ENCODE data around the gene HS3ST2.
"Not testable (repeated sequence)": the region's sequence is repeated elsewhere in the genome, so short reads cannot be mapped to it uniquely, and the experiment has no call there.

HS3ST2 gene

GRCh38 chr16:22879466-22879865, 65.5 kb downstream of the HS3ST2 start:
- no peak for DNase-seq

DNA sequence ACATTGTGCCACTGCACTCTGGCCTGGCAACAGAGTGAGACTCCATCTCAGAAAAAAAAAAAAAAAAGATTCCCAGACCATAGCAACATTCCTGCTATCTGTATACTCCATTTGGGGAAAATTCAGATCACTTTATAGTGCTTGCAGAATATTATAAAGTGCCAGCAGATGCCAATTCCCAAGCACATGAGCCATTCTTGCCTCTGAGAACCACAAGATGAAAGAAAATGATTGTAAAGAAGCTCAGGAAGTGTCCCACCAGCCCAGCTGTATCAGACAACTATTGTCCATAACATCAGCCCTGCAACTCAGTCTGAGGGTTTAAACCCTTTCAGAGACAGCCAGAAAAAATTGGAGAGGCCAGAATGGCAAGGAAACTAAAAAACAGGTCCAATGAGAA, 69.0 kb downstream of the HS3ST2 start:
- no peak for DNase-seq

- DNase-seq = no peak
Observed at GRCh38 chr16:22885951-22886350, 72.0 kb downstream of the HS3ST2 start.

DNA sequence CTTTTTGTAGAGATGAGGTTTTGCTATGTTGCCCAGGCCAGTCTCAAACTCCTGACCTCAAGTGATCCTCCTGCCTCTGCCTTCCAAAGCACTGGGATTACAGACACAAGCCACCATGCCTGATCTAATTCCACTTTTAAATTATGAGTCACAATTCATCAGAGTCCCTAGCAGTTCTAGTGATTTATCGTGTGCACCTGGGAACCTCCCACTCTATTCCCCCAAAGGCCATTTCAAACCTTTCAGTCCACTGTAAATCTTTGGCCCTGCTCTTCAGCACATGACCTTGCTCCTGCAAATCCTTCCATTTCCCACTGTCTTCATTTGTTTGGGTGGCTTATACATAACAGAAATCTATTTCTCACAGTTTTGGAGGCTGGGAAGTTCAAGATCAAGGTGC, 73.0 kb downstream of the HS3ST2 start:
- no peak for DNase-seq

DNA sequence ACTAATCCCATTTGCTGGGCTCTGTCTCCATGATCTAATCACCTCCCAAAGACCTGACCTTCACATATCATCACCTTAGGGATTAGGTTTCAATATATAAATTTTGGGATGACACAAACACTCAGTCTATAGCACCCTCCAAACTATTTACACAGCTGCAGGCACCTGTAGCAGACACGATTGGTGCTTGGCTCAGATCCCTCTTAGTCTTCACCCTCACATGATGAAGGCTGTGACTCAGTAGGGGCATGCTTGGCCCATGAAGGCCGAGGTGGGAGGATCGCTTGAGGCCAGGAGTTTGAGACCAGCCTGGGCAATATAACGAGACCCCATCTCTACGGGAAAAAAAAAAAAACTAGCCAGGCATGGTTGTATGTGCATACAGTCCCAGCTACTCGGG, 73.5 kb downstream of the HS3ST2 start:
- no peak for DNase-seq

GRCh38 chr16:22888791-22889190, 74.8 kb downstream of the HS3ST2 start:
- no peak for DNase-seq

DNA sequence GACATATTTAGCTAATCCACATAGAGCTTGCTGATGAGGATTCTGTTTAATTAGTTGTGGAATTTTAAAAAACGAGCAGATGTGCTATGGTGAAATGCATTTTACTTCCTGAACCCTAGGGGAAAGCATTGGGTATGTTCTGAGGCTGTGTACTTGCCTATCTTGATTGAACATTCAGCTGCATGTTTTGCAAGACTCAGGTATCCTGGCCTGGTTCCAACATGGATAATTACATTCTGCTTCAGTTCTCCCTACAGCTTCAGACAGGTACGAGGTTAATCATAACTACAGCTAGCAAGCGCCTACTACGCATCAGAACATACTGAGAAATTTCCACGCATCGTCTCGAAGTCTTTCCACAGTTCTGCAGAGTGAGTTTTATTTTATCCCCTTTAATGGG, 77.0 kb downstream of the HS3ST2 start:
- DNase-seq = no peak

- no peak for DNase-seq
Observed at GRCh38 chr16:22897184-22897583, 83.2 kb downstream of the HS3ST2 start.

DNA sequence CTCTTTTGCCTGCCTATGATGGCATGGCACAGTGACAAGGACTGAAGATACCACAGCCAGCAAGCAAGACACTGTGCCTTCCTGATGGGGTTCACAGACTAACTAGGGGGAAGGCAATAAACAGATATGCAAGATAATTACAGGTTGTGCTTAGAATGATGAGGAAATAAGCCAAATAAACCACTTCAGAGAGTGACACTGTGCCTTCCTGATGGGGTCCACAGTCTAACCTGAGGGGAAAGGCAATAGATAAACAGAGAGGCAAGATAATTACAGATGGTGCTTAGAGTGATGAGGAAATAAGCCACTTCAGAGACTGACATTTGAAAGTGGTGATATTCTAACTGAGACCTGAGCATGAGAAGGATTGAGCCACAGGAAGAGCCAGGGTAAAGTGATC, 84.2 kb downstream of the HS3ST2 start:
- no peak for DNase-seq

- DNase-seq = peak; percentile 58 to 74
Observed at GRCh38 chr16:22898874-22899348, 84.9 kb downstream of the HS3ST2 start.

GRCh38 chr16:22899567-22899966, 85.6 kb downstream of the HS3ST2 start:
- not testable (repeated sequence) for DNase-seq

DNA sequence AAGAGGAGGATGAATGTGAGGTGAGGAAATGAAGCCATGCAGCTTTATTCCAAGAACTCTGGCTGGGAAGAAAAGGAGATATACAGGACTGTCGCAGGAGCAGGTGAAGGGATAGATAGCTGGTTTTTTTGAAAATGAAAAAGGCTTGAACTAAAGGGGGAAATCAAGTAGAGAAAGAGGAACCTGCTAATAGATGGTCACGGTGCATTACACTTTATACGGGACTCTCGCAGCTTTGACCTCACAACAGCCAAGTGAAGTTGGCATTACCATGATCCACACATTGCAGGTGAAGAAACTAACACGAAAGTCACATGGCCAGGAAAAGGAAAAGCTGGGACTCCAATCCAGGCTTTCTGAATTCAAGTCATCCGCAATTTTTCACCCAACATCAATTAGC, 86.9 kb downstream of the HS3ST2 start:
- DNase-seq = no peak

- DNase-seq = no peak
Observed at GRCh38 chr16:22901563-22901962, 87.6 kb downstream of the HS3ST2 start.

DNA sequence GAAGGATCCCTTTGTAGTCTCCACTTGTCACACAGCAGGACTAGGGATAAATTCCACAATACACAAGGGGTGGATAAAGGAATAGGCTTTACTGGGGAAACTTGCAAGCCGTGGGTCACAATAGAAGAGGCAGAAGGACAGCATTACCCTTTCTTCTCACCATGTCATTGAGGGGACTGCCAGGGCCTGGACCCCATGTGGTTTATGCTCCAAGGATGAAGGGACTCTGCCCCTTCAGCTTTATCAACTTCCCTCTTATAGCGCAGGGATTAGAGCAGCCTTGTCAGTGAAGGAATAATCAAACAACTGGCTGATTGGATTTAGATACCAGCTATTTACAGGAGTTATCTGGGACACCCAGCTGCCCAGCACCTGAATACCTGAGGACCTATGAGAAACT, 89.8 kb downstream of the HS3ST2 start:
- no peak for DNase-seq

GRCh38 chr16:22912654-22913053, 98.7 kb downstream of the HS3ST2 start:
- DNase-seq = no peak

DNA sequence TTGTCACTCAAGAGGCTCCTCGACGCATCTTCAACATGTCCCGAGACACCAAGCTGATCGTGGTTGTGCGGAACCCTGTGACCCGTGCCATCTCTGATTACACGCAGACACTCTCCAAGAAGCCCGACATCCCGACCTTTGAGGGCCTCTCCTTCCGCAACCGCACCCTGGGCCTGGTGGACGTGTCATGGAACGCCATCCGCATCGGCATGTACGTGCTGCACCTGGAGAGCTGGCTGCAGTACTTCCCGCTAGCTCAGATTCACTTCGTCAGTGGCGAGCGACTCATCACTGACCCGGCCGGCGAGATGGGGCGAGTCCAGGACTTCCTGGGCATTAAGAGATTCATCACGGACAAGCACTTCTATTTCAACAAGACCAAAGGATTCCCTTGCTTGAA, 101.0 kb downstream of the HS3ST2 start:
- DNase-seq = no peak

GRCh38 chr16:22923491-22923890, 109.5 kb downstream of the HS3ST2 start:
- no peak for DNase-seq

GRCh38 chr16:22924492-22924891, 110.5 kb downstream of the HS3ST2 start:
- DNase-seq = no peak

DNA sequence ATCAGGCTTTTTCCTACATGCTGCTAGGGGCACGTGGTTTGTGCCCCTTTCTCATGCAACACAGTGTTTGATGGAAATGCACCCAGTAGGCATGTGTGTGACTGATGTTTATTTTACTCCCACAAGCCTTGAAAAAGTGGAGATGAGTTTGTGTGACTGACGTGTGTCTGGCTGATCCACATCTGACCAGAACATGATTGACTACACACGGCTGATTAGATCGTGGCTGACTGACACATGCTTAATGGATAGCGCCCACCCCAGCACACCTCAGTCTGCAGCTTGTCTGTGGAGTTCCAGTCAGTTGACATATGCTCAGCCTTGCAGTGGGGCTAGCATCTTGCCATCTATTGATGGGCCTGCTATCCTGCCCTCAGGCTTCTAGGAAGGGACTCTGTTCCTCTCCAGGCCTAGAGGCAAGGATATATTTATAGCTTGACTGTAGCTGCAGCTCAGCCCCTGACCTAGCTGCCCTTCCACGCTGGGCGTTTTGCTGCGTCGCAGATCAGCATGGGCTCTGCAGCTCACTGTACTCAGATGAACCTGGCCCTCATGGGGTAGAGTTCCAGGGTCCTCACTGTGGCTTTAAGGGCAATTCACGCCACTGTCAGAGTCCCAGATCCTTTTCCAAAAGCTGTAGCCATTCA, 112.3 kb downstream of the HS3ST2 start:
- DNase-seq = no peak

- no peak for DNase-seq
Observed at GRCh38 chr16:22927306-22927705, 113.3 kb downstream of the HS3ST2 start.

DNA sequence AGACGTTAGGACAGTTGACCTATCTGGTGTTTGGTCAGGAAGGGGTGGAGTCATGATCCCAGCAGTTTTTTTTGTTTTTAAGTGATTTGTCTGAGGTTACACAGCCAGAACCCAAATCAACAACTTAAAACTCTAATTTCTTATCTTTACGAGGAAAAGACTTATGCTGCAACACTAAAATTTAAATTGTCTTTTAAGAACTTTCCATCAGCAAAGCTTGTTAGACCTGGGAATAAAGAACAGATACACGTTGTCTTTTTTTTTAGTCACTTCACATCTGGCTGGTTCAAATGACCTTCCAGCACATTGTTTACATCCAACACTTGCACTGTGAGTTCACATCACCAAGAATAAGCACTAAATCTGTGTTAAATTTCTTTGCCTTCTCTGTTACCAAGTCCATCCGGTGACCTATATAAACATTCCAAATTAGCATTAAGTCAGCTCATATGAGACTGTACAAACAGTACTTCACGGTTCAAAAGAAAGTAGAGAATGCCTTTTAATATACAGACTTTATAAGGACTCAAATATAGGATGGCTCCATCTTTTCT, 115.0 kb downstream of the HS3ST2 start:
- no peak for DNase-seq

GRCh38 chr16:22929461-22929860, 115.5 kb downstream of the HS3ST2 start:
- DNase-seq = no peak

DNA sequence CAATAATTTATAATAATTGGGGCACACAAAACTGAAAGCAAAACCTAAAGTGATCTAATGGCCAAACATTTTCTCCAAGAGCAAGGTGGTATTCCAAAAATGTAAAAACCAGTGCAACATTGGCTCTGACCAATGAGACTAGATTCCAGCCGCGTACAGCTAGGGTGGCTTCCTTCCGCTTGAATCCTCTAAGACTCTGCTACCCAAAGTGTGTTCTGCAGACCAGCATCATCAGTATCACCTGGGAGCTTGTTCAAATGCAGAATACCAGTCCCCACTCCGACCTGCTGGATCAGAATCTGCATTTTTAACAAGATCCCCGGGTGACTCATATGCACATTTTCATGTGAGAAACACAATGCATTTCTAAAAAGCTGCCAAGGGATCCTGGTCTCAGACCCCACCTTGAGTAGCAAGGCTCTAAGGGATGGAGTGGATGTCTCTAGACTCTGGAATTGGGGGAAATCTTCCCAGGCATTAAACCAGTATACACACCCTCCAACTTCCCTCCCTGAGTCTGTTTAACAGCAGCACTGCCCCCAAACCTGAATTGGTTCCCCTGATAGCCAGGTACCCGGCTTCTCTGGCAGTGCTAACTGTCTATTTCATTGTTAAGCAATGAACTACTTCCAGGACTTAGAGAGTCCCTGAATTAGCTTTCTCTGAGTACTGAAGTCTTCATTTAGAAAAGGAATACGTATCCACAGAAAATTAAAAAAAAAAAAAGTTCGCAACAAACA, 118.2 kb downstream of the HS3ST2 start:
- no peak for DNase-seq

DNA sequence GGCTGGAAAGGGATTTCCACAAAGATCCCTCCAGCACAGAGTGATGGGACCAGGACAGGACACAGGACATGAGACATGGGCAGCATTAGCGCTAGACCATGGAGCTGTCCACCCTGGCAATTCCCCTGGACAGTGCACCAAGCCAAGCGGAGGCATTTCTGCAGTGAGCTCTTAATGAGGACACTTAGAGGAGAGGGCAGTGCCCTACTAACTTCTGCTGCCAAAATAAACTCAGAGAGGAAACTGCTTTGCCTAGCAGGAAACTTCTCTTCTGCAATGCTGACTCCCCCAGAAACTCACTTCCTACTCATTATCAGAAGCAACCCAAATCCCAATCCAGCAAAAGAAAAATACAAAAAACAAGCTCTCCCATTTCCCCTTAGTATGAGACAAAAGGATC, 119.2 kb downstream of the HS3ST2 start:
- DNase-seq = peak; percentile 41 to 47
